ENCODE measurements around the gene C19orf53.

DNA sequence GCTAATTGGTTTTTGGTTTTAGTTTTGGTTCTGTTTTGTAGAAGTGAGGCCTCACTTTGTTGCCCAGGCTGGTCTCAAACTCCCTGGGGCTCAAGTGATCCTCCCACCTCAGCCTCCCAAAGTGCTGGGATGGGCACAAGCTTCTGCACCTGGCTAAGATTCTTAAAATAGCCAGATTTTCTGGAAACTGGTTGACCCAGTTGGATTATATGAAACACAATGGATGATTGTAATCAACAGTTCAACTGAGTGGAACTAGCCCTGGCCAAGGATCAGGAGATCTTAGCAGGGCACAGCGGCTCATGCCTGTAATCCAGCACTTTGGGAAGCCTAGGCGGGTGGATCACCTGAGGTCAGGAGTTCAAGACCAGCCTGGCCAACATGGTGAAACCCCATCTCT lies 39.5 kb upstream of the C19orf53 start:
- TF ChIP-seq, protein P1, sequence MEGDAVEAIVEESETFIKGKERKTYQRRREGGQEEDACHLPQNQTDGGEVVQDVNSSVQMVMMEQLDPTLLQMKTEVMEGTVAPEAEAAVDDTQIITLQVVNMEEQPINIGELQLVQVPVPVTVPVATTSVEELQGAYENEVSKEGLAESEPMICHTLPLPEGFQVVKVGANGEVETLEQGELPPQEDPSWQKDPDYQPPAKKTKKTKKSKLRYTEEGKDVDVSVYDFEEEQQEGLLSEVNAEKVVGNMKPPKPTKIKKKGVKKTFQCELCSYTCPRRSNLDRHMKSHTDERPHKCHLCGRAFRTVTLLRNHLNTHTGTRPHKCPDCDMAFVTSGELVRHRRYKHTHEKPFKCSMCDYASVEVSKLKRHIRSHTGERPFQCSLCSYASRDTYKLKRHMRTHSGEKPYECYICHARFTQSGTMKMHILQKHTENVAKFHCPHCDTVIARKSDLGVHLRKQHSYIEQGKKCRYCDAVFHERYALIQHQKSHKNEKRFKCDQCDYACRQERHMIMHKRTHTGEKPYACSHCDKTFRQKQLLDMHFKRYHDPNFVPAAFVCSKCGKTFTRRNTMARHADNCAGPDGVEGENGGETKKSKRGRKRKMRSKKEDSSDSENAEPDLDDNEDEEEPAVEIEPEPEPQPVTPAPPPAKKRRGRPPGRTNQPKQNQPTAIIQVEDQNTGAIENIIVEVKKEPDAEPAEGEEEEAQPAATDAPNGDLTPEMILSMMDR (conservative IDR thresholded peaks at IDR 0.05; ENCODE audit: low read length): no peak
- no peak for TF ChIP-seq EZH2phosphoT487 (IDR thresholded peaks at IDR 0.05; ENCODE audit: borderline replicate concordance)

Data from Loucy (cell line).